Naive thymus-derived CD8-positive, alpha-beta T cell (primary cell): ENCODE measurements around the gene MRPL38. TPM values are rescaled to one million over a fixed set of nuclear protein-coding genes. Genes with fewer than 3 reads are reported as not detected.

Experiments
- ATAC-seq, 2 donors: fragments of 150-1000 bp; cut with Tn5 transposase in 1 of 2; sonication (Bioruptor Pico), chemical (Tn5 transposase) in 1 of 2; 1 replicate in 1 of 2; 2 replicates in 1 of 2; pipeline ENCODE4 v1.10.0; 2021; ENCODE audit warnings: mild to moderate bottlenecking in 2 of 2, moderate library complexity in 2 of 2
- POLR2A ChIA-PET: fragments of 350-600 bp; sonication (Branson Sonifier 250); formaldehyde crosslinking; loops from one replicate; lab custom pipeline; 2021; ENCODE audit warnings: antibody characterized with exemption; lab: Charles Lee
- DNase-seq, 10 donors: peaks; one replicate each; pipeline versions ENCODE4 v3.0.0 to v3.0.0-alpha.2; 2020 to 2022
- H3K27ac Mint-ChIP-seq, 10 donors: one replicate each; pipeline ENCODE4 v1.8.0; 2020 to 2022; ENCODE audit warnings: mild to moderate bottlenecking in 10 of 10, mixed read lengths in 10 of 10, moderate library complexity in 4 of 10, inconsistent platforms in 1 of 10
- H3K27me3 Mint-ChIP-seq, 5 donors: one replicate each; pipeline ENCODE4 v1.8.0; 2021 to 2022; ENCODE audit warnings: mixed read lengths in 5 of 5
- H3K36me3 Mint-ChIP-seq, 3 donors: one replicate each; pipeline ENCODE4 v1.8.0; 2020 to 2022; ENCODE audit warnings: mixed read lengths in 3 of 3, mild to moderate bottlenecking in 2 of 3, inconsistent platforms in 1 of 3
- H3K4me1 Mint-ChIP-seq, 4 donors: one replicate each; pipeline ENCODE4 v1.8.0; 2021 to 2022; ENCODE audit warnings: mixed read lengths in 4 of 4
- H3K4me3 Mint-ChIP-seq, 10 donors: one replicate each; pipeline ENCODE4 v1.8.0; 2020 to 2022; ENCODE audit warnings: mild to moderate bottlenecking in 10 of 10, mixed read lengths in 10 of 10, moderate library complexity in 6 of 10, inconsistent platforms in 1 of 10
- H3K9me3 Mint-ChIP-seq, 9 donors: one replicate each; pipeline ENCODE4 v1.8.0; 2020 to 2022; ENCODE audit warnings: mixed read lengths in 9 of 9, mild to moderate bottlenecking in 3 of 9, inconsistent platforms in 1 of 9, moderate library complexity in 1 of 9
- polyA plus RNA-seq, 3 donors: library from polyadenylated mRNA; unstranded; fragments of 300-500 nt; fragmentation: Illumina TruSeq; gene quantifications; one replicate each; pipeline ENCODE4 v1.2.3, GENCODE V29; 2021
- total RNA-seq, 8 experiments: library from RNA in 2 of 8; stranded (reverse) in 2 of 8; gene quantifications; one replicate each; pipeline ENCODE4 v1.2.3 and lab custom pipeline; 2021 to 2026

Gene MRPL38
- total and polyA plus RNA-seq, 5 experiments from 2014 or later, result 56.4 to 178 (median 78.7) TPM

DNA sequence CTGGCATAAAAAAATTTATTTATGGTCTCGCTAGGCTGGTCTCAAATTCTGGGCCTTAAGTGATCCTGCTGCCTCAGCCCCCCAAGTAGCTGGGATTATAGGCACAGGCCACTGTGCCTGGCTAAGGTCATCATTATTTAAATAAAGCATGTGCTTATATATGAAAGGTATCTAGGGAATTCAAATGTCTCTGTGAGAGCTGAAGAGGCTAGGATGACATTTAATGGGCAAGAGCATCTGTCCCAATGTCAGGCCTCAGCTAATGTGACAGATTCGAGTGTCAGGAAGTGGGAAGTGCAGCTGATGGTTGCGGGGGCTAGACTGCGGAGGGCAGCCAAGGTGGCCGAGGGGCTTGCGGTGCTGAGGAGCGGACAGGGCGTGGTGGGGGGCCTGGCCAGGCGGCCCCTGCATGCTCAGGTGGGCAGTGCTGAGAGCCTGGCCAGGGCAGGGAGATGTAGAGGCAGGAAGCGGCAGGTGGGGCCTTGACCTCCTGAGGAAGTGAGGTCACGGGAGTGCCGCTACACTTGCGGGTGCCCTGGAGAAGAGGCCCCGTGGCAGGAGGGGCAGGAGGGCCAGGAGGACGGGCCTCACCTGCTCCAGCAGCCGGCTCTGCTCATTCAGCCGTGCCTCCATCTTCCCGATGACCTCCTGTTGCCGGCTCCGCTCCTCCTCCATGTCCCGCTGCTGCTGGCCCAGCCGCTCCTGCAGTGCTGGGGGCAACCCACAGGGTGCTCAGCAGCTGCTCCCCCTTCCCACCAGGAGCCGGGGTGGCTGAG, 12.6 kb upstream of the MRPL38 start:
- H3K4me1 Mint-ChIP-seq, result peaks cover 0 to 2% (median 0%) of the 10 kb centered on the region in 4 donors
- H3K27ac Mint-ChIP-seq, result peak overlapping the region in 2 of 10 donors; percentile 27 to 44
- POLR2A ChIA-PET, result no interaction called here
- H3K4me3 Mint-ChIP-seq, result no peak overlapping the region
- no peaks in the 10 kb centered on the region for H3K27me3 Mint-ChIP-seq
- DNase-seq, result no peak
- no peak for ATAC-seq
- H3K36me3 Mint-ChIP-seq, result peaks cover 0 to 22% (median 0%) of the 10 kb centered on the region in 3 donors
- H3K9me3 Mint-ChIP-seq, result no peaks in the 10 kb centered on the region

DNA sequence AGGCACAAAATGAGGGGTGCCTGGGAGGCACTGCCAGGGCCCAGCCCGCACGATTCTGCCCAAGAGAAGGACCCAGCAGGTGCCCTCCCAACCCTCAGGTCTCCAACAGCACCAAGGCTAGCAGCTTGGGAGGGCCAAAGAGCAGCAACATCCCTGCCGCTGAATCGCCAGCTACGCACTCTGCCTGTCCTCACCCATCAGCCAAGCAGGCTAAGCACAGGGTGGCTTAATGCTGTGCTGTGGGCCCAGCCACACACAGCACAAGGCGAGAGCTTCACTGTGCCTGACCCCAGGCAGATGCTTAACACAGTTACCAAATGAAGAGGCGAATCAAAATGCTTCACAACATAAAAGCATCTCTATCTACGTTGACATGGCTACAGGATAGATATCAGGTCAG, 10.6 kb upstream of the MRPL38 start:
- H3K27me3 Mint-ChIP-seq, result no peaks in the 10 kb centered on the region
- POLR2A ChIA-PET, result no interaction called here
- no peak for ATAC-seq
- H3K4me1 Mint-ChIP-seq, result peaks cover 0 to 2% (median under 1%) of the 10 kb centered on the region in 4 donors
- DNase-seq, result no peak
- H3K4me3 Mint-ChIP-seq, result no peak overlapping the region
- peak overlapping the region in 1 of 10 donors; percentile 11 for H3K27ac Mint-ChIP-seq
- H3K36me3 Mint-ChIP-seq, result peaks cover 0 to 30% (median 0%) of the 10 kb centered on the region in 3 donors
- H3K9me3 Mint-ChIP-seq, result no peaks in the 10 kb centered on the region

DNA sequence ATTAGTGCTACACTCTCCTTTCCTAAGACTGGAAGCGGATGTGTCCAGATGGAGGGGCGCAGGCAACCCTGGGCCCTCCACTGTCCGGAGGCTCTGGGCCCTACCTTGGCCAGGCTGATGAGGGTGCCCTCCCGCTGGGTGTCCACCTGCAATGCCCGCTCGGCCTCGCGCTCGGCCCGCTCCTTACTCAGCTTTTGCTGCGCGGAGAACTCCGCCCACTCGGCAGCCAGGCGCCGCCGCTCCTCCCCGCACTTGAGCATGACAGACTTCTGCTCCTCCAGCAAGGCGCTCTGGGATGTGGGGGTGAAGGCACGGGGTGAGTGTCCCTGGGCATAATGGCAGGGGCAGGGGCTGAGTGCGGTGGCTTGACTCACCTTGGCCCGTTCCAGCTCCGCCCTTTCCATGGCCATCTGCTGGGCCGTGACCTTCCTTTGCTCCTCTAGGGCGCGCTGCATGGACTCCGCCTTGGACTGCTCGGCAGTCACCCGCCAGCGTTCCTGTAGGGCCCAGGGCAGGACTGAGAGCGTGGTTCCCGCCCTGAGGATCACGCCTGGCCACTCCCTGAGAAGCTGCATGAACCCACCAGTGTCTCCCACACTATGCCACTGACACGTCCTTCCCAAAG, 10.1 kb upstream of the MRPL38 start:
- no peaks in the 10 kb centered on the region for H3K9me3 Mint-ChIP-seq
- H3K36me3 Mint-ChIP-seq, result peaks cover 0 to 31% (median 0%) of the 10 kb centered on the region in 3 donors
- no peak for ATAC-seq
- no peak for DNase-seq
- POLR2A ChIA-PET, result no interaction called here
- H3K4me1 Mint-ChIP-seq, result peaks cover 0 to 5% (median 2%) of the 10 kb centered on the region in 4 donors
- H3K27me3 Mint-ChIP-seq, result no peaks in the 10 kb centered on the region
- no peak overlapping the region for H3K4me3 Mint-ChIP-seq
- H3K27ac Mint-ChIP-seq, result peak overlapping the region in 1 of 10 donors; percentile 11

DNA sequence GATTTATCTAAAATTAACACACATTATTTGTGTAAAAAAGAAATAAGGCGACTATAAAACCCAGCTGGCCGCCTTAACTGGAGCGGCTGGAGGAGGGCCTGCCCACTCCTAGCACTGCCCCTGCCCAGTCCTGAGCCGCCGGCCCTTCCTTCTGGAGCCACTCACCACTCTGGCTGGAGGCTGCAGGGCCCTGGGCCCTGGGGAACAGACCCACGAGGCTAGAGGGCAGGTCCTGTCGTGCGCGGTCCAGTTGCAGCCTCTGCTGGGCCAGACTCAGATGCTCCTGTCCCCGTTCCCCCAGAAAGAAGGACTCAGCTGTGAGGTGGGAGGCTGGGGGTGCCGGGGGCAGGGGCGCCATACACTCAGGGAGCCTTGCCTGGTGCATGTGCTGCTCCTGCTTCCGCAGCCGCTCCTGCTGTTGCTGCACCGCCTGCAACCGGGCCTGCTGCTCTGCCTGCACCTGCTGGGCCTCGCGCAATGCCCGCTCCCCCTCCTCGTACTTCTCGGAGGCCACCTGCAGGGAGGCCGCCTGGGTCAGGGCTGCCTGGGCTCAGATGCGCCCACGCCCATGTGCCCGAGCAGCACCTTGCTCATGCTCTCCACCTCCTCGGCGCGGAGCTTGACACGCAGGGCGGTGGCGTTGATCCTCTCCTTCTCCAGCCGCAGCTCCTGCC, 9.0 kb upstream of the MRPL38 start:
- H3K27ac Mint-ChIP-seq, result no peak overlapping the region
- H3K27me3 Mint-ChIP-seq, result no peaks in the 10 kb centered on the region
- ATAC-seq (no peak), DNase-seq (no peak)
- no peaks in the 10 kb centered on the region for H3K9me3 Mint-ChIP-seq
- H3K4me3 Mint-ChIP-seq, result no peak overlapping the region
- H3K4me1 Mint-ChIP-seq, result peaks cover 0 to 13% (median 5%) of the 10 kb centered on the region in 4 donors
- peaks cover 0 to 28% (median 0%) of the 10 kb centered on the region in 3 donors for H3K36me3 Mint-ChIP-seq
- POLR2A ChIA-PET, result no interaction called here

GRCh38 chr17:75910699-75911098, 6.0 kb upstream of the MRPL38 start:
- Mint-ChIP-seq H3K9me3 (no peaks in the 10 kb centered on the region), H3K27me3 (no peaks in the 10 kb centered on the region), H3K4me1 (peaks cover 4 to 16% (median 10%) of the 10 kb centered on the region in 4 donors), H3K27ac (no peak overlapping the region), H3K36me3 (peaks cover 0 to 23% (median 0%) of the 10 kb centered on the region in 3 donors), H3K4me3 (no peak overlapping the region)
- DNase-seq (no peak), ATAC-seq (no peak)
- POLR2A ChIA-PET, result interaction anchor here (2.1 kb wide), 1 partner anchor 15 kb away, joined by 7 read pairs; the partner anchor contains the start of gene TRIM65

DNA sequence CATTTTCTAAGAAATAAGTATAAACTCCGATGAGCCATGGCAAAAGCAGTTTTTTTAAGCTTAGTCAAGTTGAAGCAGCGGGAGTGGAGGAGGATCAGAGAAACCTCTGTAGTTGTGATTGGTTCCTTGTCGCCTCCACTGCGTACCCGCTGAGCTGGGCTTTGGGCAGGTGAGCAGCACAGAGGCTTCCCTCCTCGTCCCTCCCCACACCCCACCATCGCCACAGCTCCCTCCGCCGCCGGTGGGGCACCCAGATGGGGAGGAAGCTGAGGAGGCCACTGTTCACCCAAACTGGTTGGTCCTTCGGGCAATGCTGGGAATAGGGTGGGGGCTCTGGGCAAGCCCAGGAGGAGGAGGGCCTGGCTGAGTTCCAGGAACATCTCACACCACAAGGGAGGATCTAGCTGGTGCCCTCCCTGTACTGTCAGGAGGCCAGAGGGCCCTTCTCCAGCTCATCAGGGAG, 5.2 kb upstream of the MRPL38 start:
- no peaks in the 10 kb centered on the region for H3K27me3 Mint-ChIP-seq
- peaks cover 0 to 20% (median 0%) of the 10 kb centered on the region in 3 donors for H3K36me3 Mint-ChIP-seq
- no peak for ATAC-seq
- peaks cover 6 to 20% (median 13%) of the 10 kb centered on the region in 4 donors for H3K4me1 Mint-ChIP-seq
- POLR2A ChIA-PET, result interaction anchor here (0.5 to 1.1 kb wide), 4 partner anchors 10 to 182 kb away, joined by 3 to 4 read pairs (median 3); no protein-coding TSS in a partner anchor
- peak overlapping the region in 7 of 10 donors; percentile 14 to 54 (median 30) for H3K4me3 Mint-ChIP-seq
- peak overlapping the region in 4 of 10 donors; percentile 46 to 74 (median 60) for H3K27ac Mint-ChIP-seq
- DNase-seq, result no peak
- H3K9me3 Mint-ChIP-seq, result no peaks in the 10 kb centered on the region

DNA sequence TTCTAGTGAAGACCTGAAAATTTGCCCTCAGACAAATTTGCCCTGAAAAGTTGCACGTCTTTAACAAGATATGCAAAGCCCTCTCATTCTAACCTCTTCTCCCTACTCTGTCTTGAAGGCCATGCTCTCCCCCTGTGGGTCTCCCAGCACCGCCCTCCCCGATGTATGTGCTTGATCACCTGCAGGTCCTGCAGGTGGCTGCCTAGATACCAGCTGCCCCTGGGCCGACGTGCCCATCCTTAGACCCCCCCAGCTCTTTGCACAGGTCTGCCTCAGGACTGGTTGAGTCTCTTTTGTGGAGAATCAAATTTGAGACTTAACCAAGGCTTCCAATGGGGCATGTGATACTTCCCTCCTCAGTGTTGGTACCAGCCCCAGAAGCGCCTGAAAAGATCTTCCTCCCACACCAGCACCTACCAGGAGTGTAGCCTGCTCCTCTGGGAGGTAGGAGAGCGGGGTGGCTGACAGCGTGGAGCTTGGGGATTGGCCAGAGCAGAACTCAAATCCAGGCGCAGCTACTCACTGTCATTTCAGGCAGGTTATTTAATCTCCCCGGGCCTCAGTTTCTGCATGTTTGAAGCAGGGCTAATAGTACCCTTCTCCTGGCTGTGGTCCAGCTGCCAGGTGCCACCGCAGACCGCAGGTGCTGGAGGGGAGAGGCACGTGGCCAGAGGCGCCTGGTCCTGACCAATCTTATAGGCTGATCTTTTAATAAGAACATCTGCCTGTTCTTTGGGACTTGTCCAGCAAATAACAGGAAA, 4.5 kb upstream of the MRPL38 start:
- Mint-ChIP-seq H3K27ac (peak overlapping the region in 2 of 10 donors; percentile 46 to 69), H3K4me1 (peaks cover 6 to 23% (median 14%) of the 10 kb centered on the region in 4 donors), H3K4me3 (peak overlapping the region in 3 of 10 donors; percentile 10 to 34 (median 33)), H3K36me3 (peaks cover 0 to 16% (median 0%) of the 10 kb centered on the region in 3 donors), H3K9me3 (no peaks in the 10 kb centered on the region), H3K27me3 (no peaks in the 10 kb centered on the region)
- POLR2A ChIA-PET, result interaction anchor here (0.5 to 1.1 kb wide), 5 partner anchors 10 to 183 kb away, joined by 3 to 4 read pairs (median 3); no protein-coding TSS in a partner anchor
- DNase-seq, result no peak
- ATAC-seq, result no peak

DNA sequence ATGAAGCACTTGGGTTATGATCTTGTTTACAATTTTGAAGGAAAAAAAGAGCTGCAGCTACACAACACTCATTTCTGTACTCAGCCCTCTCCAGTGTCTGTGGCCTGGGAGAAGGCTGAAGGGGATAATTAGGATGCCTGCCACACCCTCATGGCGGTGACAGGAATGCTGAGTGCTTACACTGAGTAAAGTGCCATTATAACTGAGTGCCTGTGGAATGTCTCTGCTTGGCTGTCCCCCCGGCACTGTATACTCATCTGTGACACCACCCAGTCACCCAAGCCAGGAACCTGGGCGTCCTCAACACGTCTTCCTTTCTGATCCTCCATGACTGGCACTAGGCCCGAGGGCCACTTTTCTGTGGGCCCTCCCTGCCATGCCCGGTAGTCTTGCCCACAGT, 3.5 kb upstream of the MRPL38 start:
- peaks cover 0 to 15% (median 0%) of the 10 kb centered on the region in 3 donors for H3K36me3 Mint-ChIP-seq
- peaks cover 9 to 29% (median 22%) of the 10 kb centered on the region in 4 donors for H3K4me1 Mint-ChIP-seq
- H3K27me3 Mint-ChIP-seq, result no peaks in the 10 kb centered on the region
- H3K27ac Mint-ChIP-seq, result peak overlapping the region in 1 of 10 donors; percentile 80
- POLR2A ChIA-PET, result interaction anchor here (1.1 kb wide), 1 partner anchor 12 kb away, joined by 3 read pairs; no protein-coding TSS in a partner anchor
- H3K9me3 Mint-ChIP-seq, result no peaks in the 10 kb centered on the region
- H3K4me3 Mint-ChIP-seq, result peak overlapping the region in 2 of 10 donors; percentile 24 to 70
- ATAC-seq, result no peak
- no peak for DNase-seq

- peaks cover 9 to 30% (median 22%) of the 10 kb centered on the region in 4 donors for H3K4me1 Mint-ChIP-seq
- ATAC-seq (no peak), DNase-seq (no peak)
- H3K36me3 Mint-ChIP-seq, result peaks cover 0 to 14% (median 0%) of the 10 kb centered on the region in 3 donors
- peak overlapping the region; percentile 28 to 58 (median 52) for H3K4me3 Mint-ChIP-seq
- peak overlapping the region in 9 of 10 donors; percentile 37 to 84 (median 78) for H3K27ac Mint-ChIP-seq
- H3K27me3 Mint-ChIP-seq, result no peaks in the 10 kb centered on the region
- POLR2A ChIA-PET, result interaction anchor here (0.6 to 4.8 kb wide), 8 partner anchors 10 to 123 kb away, joined by 3 to 47 read pairs (median 7); partner anchors contain the start of genes TRIM65, UNK and WBP2
- H3K9me3 Mint-ChIP-seq, result no peaks in the 10 kb centered on the region
These were observed 1.6 kb upstream of the MRPL38 start for GRCh38 chr17:75906143-75906884.

DNA sequence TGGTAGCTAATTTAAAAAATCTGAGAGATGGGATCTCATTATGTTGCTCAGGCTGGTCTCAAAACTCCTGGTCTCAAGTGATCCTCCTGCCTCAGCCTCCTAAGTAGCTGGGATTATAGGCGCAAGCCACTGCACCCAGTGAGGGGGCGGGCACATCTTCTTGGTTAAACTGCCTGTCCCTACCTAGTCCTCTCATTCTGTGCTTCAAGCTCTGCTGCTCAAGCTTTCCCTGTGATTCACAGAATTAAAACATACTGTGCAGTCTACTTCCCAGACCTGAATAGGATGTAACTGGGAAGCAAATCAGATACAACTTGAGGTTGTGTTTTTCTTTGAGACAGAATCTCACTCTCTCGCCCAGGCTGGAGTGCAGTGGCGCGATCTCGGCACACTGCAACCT, 2.3 kb downstream of the MRPL38 start:
- peaks cover 7 to 28% (median 17%) of the 10 kb centered on the region in 4 donors for H3K4me1 Mint-ChIP-seq
- H3K27me3 Mint-ChIP-seq, result no peaks in the 10 kb centered on the region
- H3K27ac Mint-ChIP-seq, result no peak overlapping the region
- peaks cover 0 to 37% (median 0%) of the 10 kb centered on the region in 3 donors for H3K36me3 Mint-ChIP-seq
- ATAC-seq, result no peak
- DNase-seq, result no peak
- H3K4me3 Mint-ChIP-seq, result no peak overlapping the region
- POLR2A ChIA-PET, result interaction anchor here (1.1 to 4.8 kb wide), 6 partner anchors 8 to 148 kb away, joined by 3 to 47 read pairs (median 10); partner anchors contain the start of genes GALK1, TRIM47 and WBP2
- H3K9me3 Mint-ChIP-seq, result no peaks in the 10 kb centered on the region

DNA sequence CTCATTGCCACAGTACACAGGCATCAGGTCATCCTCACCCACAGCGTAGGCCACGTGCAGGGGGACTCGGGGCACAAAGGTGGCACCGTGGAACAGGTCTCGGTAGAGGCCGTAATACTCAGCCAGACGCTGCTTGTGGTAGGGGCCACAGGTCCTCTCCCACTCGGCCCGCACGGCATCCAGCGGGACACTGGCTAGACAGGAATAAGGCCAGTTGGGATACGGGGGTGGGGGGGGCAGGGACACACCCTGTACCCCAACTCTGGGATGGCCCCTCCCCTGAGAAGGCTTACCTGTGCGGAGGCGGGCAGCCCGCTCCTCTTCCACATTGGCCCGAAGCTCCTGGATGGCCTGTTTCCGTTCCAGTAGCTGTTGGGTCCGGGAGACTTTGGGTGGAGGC, 3.0 kb downstream of the MRPL38 start:
- DNase-seq, result no peak
- Mint-ChIP-seq H3K27me3 (no peaks in the 10 kb centered on the region), H3K9me3 (no peaks in the 10 kb centered on the region), H3K4me3 (peak overlapping the region in 2 of 10 donors; percentile 30 to 34), H3K4me1 (peaks cover 7 to 28% (median 18%) of the 10 kb centered on the region in 4 donors), H3K36me3 (peaks cover 0 to 37% (median 0%) of the 10 kb centered on the region in 3 donors), H3K27ac (no peak overlapping the region)
- POLR2A ChIA-PET, result interaction anchor here (1.4 to 4.8 kb wide), 3 partner anchors 23 to 47 kb away, joined by 4 to 47 read pairs (median 20); partner anchors contain the start of genes TRIM47 and WBP2
- no peak for ATAC-seq
